ENCODE results near the gene VIT. TPM values are rescaled to one million over a fixed set of nuclear protein-coding genes. Genes with fewer than 3 reads are reported as not detected.

VIT gene
- polyA plus RNA-seq, 3 donors, result not detected

- no peak overlapping the region for H3K4me2 ChIP-seq (replicated peaks; ENCODE audit: extremely low read depth, low read length, poor library complexity, severe bottlenecking)
- no peak overlapping the region for H3K27ac Mint-ChIP-seq
- no peaks in the 10 kb centered on the region for H3K36me3 ChIP-seq (replicated peaks in 1 of 2; ENCODE audit: control insufficient read depth in 1 of 2, insufficient read depth in 2 of 2, low read length in 2 of 2)
- peaks cover 0 to 4% (median 0%) of the 10 kb centered on the region in 3 donors for H3K27me3 Mint-ChIP-seq (ENCODE audit: low read depth in 3 of 3)
- WGBS (ENCODE audit: insufficient coverage), result 0% methylated on average over 1 of the region's 2 CpGs
- no peaks in the 10 kb centered on the region for H3K79me2 ChIP-seq (ENCODE audit: insufficient read depth, low read length)
- H3K4me1 ChIP-seq (ENCODE audit: control insufficient read depth in 1 of 2, insufficient read depth in 2 of 2, low read length in 2 of 2), result peaks cover 11 to 12% of the 10 kb centered on the region in 2 donors
- no peak overlapping the region for H3K4me3 ChIP-seq (replicated peaks in 1 of 3; ENCODE audit: low read depth in 2 of 3, low read length in 3 of 3)
- H3K9me3 ChIP-seq (replicated peaks in 1 of 2; ENCODE audit: control insufficient read depth in 1 of 2, insufficient read depth in 1 of 2, low read length in 2 of 2), result no peaks in the 10 kb centered on the region
- H3K27ac ChIP-seq (ENCODE audit: low read depth in 1 of 2, low read length in 2 of 2), result no peak overlapping the region
- no peaks in the 10 kb centered on the region for H3K27me3 ChIP-seq (ENCODE audit: control insufficient read depth in 2 of 2, insufficient read depth in 2 of 2, low read length in 2 of 2)
- intact Hi-C loops (cut with micrococcal nuclease), result loop anchor here in 1 of 2 donors (10.0 kb wide), 1 partner anchor 428 kb away; the partner anchor contains the start of gene CRIM1
- no peak overlapping the region for H3K9ac ChIP-seq (ENCODE audit: insufficient read depth, low read length, poor library complexity, severe bottlenecking)
- peaks cover 14% of the 10 kb centered on the region for H3K4me1 Mint-ChIP-seq
- H3K36me3 Mint-ChIP-seq, result no peaks in the 10 kb centered on the region
- H3K4me3 Mint-ChIP-seq, result no peak overlapping the region
- no peak for TF ChIP-seq CTCF (IDR thresholded peaks at IDR 0.05)
- no peaks in the 10 kb centered on the region for H3K9me3 Mint-ChIP-seq
- no peak overlapping the region for H2AFZ ChIP-seq (ENCODE audit: insufficient read depth, low read depth, low read length, poor library complexity, severe bottlenecking)
- DNase-seq, result no peak
- no peaks in the 10 kb centered on the region for H4K20me1 ChIP-seq (ENCODE audit: insufficient read depth, low read length)
Measured at GRCh38 chr2:36783246-36783645, 86.7 kb downstream of the VIT start.

- Mint-ChIP-seq H3K36me3 (no peaks in the 10 kb centered on the region), H3K4me3 (no peak overlapping the region), H3K4me1 (peaks cover 15% of the 10 kb centered on the region), H3K9me3 (no peaks in the 10 kb centered on the region), H3K27me3 (ENCODE audit: low read depth in 3 of 3) (peaks cover 0 to 7% (median 0%) of the 10 kb centered on the region in 3 donors), H3K27ac (no peak overlapping the region)
- intact Hi-C loops (cut with micrococcal nuclease), result loop anchor here in 1 of 2 donors (10.0 kb wide), 1 partner anchor 430 kb away; the partner anchor contains the start of gene CRIM1
- no peaks in the 10 kb centered on the region for H3K9me3 ChIP-seq (replicated peaks in 1 of 2; ENCODE audit: control insufficient read depth in 1 of 2, insufficient read depth in 1 of 2, low read length in 2 of 2)
- peak; percentile 25 to 48 (median 46) for DNase-seq
- no peak overlapping the region for H3K9ac ChIP-seq (ENCODE audit: insufficient read depth, low read length, poor library complexity, severe bottlenecking)
- no peak overlapping the region for H2AFZ ChIP-seq (ENCODE audit: insufficient read depth, low read depth, low read length, poor library complexity, severe bottlenecking)
- H3K4me1 ChIP-seq (ENCODE audit: control insufficient read depth in 1 of 2, insufficient read depth in 2 of 2, low read length in 2 of 2), result peaks cover 11 to 12% of the 10 kb centered on the region in 2 donors
- H3K27ac ChIP-seq (ENCODE audit: low read depth in 1 of 2, low read length in 2 of 2), result no peak overlapping the region
- H3K4me2 ChIP-seq (replicated peaks; ENCODE audit: extremely low read depth, low read length, poor library complexity, severe bottlenecking), result no peak overlapping the region
- WGBS (ENCODE audit: insufficient coverage), result 67% methylated on average over 3 of the region's 5 CpGs
- peak; percentile 94 for TF ChIP-seq CTCF (IDR thresholded peaks at IDR 0.05)
- no peaks in the 10 kb centered on the region for H3K27me3 ChIP-seq (ENCODE audit: control insufficient read depth in 2 of 2, insufficient read depth in 2 of 2, low read length in 2 of 2)
- H4K20me1 ChIP-seq (ENCODE audit: insufficient read depth, low read length), result no peaks in the 10 kb centered on the region
- no peak overlapping the region for H3K4me3 ChIP-seq (replicated peaks in 1 of 3; ENCODE audit: low read depth in 2 of 3, low read length in 3 of 3)
- no peaks in the 10 kb centered on the region for H3K36me3 ChIP-seq (replicated peaks in 1 of 2; ENCODE audit: control insufficient read depth in 1 of 2, insufficient read depth in 2 of 2, low read length in 2 of 2)
- no peaks in the 10 kb centered on the region for H3K79me2 ChIP-seq (ENCODE audit: insufficient read depth, low read length)
Measured at GRCh38 chr2:36785179-36785795, 88.8 kb downstream of the VIT start.
